SKM-1 (cell line): ENCODE measurements around the gene MACROD2.

Experiments used
- DNase-seq: peaks from one replicate; lab custom pipeline; 2025; ENCODE audit not compliant: unreplicated experiment; lab: John Stamatoyannopoulos, UW

MACROD2 gene

DNA sequence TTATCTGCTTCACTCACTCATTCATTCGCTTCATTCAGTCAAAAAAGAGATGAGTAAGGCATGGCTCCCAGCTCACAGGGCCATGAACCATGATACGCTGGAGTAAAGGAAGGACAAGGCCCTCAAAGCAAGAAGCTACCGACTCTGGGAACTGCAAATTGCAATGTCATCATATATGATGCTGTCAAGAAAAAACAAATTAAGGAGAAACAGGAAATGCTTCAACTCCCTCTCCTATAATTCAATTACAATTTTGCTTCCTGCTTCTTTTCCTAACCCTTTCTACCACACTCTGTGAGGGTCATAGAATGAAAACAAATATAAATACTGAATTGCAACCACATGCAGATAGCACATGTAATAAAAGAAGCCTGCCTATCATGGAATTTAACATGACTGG lies 1067.8 kb downstream of the MACROD2 start:
- no peak for DNase-seq

DNA sequence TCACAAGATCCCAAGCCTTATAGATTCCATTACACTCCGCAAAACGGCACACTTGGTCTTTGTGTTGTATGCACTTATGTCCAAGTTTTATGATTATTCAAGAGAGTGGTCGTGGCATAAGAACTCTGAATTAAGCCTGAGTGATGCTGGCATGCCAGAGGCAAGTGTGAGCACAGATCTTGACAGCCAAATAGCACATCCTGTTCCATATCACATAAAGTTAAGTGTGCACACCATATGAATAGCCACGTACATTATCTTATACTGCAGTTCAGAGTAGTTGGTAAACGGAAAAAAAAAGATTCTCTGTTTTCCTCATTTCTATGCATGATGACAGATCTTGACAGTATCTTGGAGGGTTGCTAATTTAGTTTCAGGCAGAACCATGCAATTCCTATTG lies 1069.4 kb downstream of the MACROD2 start:
- no peak for DNase-seq

DNA sequence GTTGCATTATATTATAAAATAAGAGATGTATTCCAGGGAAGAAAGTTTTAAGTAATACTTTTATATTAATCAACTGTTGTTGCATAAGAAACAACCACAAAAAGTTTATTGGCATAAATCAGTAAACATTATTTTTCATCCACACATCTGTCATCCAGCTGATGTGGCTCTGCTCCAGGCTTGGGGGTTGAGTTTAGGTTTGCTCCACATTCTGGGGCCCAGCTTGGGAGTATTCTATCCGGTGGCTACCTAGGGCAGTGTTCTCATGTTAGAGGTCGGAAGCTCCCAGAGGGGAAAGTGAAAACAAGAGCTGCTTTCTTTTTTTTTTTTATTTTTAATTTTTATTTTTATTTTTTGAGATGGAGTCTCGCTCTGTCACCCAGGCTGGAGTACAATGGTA lies 1070.5 kb downstream of the MACROD2 start:
- DNase-seq = no peak

DNA sequence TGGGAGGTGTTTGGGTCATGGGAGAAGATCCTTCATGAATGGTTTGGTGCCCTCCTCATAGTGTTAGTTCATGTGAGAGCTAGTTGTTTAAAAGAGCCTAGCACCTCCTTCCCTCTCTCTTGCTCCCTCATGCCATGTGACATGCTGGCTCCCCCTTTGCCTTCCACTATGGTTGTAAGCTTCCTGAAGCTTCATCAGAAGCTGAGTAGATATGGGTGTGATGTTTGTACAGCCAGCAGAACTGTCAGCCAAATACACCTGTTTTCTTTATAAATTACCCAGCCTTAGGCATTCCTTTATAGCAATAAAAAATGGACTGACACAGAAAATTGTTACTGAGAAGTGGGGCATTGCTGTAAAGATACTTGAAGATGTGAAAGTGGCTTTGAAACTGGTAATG lies 1073.2 kb downstream of the MACROD2 start:
- no peak for DNase-seq

DNA sequence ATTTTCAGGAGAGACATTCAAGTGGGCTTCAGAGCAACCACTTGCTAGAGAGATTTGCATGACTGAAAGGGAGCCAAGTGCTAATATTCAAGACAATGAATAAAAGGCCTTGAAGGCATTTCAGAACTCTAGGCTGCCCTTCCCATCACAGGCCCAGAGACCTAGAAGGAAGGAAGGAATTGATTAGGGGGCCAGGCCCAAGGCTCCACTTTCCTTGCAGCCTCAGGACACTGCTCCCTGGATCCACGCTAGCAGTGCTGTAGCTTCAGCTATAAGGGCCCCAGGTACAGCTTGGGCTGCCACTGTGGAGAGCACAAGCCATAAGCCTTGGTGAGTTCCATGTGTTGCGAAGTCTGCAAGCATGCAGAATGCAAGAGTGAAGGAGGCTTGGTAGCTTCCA lies 1074.0 kb downstream of the MACROD2 start:
- no peak for DNase-seq

DNA sequence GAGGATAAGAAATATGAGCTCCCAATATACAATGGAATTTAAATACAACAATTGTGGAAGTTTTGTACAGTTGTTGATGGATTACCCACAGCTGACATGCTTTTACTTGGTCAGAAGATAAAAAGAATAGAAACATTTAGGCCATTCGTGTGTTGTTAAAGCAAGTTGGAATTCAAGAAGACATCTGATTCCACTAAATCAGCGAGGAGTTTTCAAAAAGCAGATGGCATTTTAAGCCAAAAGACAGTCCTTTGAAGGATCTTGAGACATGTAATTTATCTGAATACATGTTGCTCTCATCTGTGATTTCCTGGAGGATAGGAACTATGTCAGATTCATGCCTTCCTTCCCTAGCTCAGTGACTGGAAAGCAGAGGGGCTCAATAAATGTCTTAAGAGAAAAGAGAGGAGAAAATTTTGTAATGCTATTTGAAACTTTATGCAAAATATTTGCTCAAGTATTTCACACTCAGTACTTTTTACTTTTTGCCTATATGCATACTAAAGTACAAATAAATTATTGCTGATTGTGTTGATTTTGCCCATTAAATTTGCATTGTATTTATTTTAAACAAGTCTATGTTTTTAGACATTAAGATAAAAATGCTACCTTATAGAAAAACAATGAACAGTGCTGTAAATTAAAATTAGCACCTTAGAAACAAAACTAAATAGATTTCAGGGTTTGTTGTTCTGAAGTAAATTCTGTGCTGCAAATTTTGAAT lies 1075.9 kb downstream of the MACROD2 start:
- no peak for DNase-seq

DNA sequence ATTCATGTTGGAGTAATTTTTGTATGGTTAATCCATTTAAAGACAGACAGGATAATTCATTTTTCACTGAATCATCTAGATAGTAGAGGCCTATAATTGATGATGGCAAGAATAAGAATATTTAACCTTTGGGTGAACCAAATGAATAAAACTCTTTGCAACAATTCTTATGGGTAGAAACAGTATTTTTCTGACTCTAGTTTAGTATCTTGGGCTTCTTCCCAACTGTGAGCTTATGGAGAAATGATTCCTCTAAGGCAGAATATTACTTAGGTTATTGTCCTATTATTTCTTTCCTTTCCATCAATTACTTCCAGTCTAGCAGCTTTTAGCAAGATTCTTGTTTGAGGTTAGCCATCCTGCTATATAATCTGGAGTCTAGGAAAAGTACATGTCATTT lies 1077.0 kb downstream of the MACROD2 start:
- DNase-seq = no peak

DNA sequence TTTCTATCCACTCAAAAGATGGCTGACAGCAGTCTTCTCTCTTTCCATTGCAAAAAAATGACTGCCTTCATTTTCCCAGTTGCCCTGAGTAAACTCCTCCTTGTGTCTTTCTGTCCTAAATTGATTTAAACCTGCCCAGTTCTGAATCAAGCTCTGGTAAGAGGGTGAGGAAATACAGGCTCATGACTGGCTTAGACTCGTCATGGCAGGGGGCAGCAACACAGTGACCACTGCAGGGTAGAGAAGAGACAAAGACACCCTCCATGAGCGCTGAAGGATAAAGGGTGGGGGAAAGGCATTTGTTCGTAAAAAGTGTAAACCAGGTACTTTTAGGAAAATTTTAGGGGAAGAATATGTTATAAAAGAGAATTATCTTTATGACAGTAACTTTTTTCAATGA lies 1080.3 kb downstream of the MACROD2 start:
- DNase-seq = no peak

DNA sequence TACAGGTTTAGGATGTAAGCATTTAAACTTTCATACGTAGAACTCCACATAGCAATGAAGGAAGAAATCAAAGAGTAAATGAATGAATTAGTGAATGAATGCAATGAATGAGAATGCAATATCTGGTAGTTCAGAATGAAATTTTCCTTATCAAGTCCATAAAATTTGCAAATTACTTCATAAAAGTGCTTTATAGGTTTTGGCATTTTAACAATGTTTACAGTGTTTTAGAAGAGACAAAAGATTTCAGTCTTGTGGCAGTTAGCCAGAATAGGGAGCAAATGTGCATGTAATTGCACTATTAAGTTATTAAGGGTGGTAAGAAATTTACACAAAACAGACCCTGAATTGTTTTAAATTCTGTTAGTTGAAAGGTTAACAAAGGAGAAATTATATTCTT lies 1081.5 kb downstream of the MACROD2 start:
- no peak for DNase-seq

DNA sequence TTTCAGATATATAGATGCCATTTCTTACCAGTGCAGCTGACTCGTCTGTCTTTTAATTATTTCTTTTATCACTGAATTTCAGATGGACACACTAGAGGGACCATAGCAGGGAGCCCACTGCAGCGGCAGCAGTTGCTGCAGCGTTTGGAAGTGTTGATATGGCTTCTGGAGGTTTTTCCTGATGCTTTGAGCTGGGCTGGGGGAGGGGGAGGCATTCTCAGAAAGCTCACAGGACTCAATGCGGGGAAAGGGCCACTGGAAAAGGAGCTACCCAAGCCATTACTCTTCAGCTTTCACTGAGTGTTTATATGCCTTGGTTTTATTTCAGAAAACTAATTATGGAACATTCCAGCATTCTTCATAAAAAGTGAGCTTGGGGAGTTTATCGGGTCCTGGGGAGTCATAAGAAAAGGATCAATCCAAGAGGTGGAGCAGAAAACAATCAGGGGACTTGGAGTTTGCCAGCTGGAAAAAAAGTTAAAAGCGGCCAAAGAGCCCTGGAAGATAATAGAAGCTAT lies 1082.5 kb downstream of the MACROD2 start:
- DNase-seq = no peak

DNA sequence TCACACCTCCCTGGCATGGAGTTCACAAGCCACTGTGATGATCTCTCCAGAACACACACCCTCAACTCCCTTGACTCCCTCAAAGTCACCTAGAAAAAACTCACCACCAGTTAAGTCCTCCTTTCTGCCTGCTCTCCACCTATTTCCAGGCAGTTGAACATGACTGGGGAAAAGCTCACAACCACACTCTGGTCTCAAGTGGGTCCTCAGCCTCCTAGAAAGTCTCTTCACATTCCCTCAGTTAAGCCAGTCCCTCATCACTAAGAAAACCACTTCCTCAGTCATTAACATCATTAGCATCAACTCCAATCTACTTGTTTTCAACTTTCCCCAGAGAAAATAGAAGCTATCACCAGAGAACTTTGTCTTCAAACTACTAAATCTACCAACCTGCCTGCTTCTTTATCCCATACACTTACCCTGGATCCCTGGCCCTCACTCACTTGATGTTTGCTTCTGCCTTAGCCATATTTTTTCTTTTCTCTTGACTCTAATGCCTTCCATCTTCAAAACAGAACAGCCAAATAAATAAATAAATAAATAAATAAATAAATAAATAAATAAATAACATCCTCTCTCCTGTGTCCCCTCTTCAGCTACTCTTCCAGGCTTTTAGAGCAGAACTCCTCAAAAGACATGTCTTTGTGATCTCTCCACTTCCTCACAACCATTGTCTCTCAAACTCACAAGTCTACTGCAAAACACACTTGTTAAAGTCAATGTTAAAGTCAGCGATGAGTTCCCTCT lies 1084.5 kb downstream of the MACROD2 start:
- no peak for DNase-seq

DNA sequence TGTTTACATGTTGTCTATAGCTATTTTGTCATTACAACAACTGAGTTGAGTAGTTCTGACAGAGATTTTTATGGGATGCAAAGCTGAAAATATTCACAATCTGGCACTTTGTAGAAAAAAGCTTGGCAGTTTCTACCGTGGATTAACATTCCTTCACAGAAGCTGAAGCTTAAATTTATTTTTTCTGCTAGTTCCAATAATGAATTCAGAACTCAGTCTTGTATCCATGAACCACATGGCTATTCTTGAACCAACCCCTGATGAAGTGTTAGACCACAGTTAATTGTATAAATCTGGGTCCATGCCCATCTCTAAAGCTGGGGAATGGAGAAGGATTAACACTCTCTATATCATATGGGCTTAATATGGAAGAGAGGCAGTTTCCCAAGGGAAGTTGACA lies 1085.9 kb downstream of the MACROD2 start:
- no peak for DNase-seq

DNA sequence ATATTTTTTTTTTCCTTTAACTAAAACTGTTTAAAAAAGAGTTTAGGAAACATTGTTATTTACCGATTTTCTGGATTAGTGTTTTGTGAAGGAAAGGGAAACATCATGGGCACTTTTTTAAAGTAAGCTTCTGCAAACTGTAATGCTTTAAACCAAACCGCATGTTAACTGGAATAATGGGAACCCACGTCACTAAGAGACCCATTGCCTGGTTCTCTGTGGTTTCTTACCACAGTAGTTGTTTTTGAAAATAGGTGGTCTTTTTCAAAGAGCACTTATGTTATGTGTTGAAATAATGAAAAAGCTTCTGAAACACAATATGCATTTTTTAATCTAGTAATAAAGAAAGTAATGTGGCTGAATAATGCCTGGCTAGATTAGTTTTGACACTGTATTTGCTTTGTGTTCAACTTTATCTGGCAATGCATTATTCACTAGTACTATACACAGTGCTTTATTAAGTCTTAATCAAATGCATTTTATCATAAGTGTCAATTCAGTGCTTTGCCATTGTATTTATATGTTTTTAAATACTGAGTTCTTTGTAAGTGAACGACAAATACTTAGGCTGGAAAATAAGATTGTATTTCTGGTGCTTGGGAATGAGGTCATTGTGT lies 1096.2 kb downstream of the MACROD2 start:
- no peak for DNase-seq

DNA sequence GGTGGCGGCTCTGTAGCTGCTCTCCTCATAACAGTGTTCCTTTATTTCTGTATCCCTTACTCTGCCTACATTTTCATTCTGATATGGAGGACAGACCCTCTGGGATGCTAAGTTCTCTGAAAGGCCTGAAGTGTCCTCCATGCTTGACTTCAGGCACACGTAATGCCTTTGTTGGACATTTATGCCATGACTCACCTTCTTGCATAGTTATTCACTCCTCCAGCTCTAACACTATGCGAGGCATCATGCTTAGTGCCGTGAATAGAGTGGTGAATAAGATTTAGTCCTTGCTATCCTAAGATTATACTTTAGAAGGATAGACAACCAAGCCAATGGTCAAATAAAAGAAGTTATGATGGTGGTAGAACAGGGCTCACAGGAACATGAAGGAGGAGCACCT lies 1103.0 kb downstream of the MACROD2 start:
- no peak for DNase-seq

DNA sequence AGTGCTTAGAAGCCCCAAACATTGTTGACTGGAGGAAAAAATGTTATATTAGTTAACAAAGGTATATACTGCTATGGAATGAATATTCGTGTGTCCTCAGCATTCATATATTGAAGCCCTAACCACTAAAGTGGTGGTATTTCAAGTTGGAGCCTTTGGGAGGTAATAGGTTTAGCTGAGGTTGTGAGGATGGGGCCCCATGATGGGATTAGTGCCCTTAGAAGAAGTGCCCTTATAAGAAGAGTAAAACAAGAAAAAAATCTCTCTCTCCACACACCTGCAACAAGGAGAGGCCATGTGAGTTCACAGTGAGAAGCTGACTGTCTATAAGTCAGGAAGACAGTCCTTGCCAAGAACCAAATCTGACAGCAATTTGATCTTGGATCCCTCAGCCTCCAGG lies 1103.8 kb downstream of the MACROD2 start:
- no peak for DNase-seq

DNA sequence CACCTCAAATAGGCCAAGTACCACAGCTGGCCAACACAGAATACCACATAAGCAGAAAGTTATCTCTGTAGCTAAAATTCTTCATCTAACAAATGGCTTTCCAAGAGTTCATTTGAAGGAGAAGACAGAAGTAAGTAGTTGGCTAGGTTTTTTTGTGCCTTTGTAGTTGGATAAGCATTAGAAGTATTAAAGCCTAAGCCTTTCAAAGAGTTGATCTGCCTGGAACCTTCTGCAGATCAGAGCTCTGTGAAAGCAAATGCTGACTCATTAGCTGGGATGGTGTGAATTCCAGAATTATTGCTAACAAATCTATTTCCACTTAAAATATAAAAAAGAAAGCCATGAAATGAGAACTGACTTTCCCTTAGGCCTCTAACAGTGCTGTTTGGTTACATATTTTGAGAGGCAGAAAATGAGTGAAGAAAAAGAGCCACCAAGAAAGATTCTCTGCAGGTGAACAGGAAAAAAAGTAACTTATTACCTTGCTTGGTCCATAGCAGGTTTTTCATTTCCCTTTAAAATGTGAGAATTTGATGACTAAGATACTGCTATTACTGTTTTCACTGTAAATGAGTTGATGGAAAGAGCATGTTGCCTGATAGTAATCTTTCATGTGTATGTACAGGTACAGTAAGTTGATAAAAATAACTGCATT lies 1105.3 kb downstream of the MACROD2 start:
- DNase-seq = no peak

DNA sequence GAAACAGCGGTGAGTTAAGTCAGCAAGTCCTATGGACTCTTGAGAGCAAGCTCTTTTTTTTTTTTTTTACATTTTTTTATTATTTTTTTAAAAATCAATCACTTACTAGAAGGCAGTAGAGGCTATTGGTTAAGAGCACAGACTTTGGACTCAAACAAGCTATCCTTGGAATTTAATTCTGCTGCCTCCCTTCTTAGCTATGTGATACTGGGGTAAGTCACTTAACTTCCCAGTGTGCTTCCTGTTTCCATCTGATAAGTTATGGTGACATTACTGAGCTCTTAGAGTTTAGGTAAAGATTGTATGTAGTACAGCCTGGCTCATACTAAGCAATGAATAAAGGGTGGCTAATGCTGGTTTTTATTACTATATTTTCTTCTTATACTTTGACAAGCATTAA lies 1112.6 kb downstream of the MACROD2 start:
- DNase-seq = no peak

DNA sequence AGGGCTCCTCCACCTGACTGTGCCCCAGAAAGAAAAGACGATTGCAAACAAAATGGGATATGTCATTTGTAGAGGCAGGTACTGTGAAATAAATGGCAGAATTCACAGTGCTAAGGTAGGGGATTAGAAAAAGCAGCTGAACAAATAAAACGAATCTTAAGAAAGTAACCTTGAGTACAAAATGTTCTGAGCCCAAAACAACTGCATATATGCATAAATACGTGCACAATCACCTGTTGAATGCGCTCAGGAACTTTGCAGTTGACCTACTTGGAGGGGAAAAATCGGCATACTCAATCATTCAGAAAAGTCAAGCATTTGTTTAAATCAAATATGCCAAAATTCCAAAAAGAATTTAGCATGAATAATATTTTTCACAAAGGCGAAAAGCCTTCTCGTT lies 1114.2 kb downstream of the MACROD2 start:
- no peak for DNase-seq

DNA sequence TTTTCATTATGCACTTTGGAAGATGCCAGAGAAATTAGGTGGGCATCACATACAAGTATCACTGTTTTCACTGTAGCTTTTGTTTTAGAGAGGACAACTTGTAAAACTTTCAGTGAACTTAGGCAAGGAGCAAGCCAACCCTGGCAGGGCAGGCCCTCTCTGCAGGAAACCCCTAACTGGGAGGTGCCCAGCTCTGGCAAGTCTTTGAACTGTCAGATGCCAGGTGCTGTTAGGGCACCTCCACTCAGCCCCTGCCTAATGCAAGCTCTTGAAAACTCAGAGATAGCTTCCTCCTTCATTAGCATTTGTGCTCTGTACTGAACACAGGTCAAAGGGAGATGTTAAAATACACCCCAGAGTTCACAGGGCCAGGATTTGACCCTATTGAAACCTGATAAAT lies 1116.3 kb downstream of the MACROD2 start:
- DNase-seq = no peak

DNA sequence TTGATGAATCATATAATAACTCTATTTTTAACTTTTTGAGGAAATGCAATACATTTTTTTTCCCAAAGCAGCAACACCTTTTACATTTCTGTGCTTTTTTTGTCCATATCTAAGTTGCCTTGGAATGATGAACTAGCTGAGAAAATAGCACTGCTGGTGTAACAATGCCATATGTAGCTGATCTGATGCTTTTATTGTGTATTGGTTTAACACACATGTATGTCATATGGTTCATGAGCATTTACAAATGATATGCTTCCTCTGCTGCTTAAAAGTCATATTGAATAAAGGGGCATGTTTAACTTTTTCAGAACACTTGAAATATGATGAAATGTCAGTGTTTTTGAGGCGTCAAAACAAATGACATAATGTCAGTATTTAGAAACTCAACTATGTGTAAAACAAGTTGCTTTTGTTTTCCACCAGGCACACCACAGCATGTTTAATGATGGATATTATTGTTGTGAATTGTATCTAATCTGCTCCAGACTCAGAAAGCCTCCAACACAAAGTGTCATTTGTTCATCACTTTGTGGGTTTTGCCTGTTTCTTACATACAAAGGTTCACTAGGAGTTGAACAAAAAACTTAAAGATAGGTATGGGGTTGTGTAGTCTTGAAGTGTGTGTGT lies 1117.9 kb downstream of the MACROD2 start:
- no peak for DNase-seq

DNA sequence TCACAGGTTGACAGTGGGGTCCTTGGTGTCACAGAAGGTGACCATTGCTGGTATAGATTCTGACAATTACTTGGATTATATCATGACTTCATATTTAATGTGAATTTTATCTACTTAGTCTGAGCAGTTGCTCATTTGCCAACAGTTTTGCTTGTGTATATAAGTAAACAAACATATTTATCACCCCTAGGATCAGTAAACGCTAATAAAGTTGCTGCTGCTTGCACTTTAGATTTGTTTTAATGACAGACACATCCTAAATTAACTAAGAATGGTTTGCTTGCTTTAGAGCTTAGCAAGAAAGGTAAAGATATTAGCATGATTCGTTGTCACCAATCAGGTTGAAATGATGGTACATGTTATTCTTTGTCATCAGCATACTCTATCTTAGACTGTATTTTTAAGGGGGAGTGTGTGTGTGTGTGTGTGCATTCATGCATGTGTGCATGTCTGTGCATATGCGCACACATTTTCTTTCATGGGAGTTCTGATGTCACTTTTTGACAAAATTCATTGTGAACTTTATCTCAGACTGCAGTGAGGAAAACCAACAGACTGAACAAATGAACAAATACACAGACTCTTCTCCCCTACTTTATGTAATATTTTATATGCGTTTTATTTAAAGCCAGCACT lies 1124.7 kb downstream of the MACROD2 start:
- DNase-seq = no peak
